Gastrocnemius medialis (tissue), 4 donors: ENCODE results near the gene PPM1L. TPM values are rescaled to one million over a fixed set of nuclear protein-coding genes. Genes with fewer than 3 reads are reported as not detected.

Source experiments
- ATAC-seq, 2 donors: fragments of 150-250 bp; one replicate each; pipeline ENCODE4 v1.9.1; 2016
- DNase-seq, 2 donors: peaks; one replicate each; pipeline ENCODE4 v3.0.0-alpha.2; 2019
- H3K27ac ChIP-seq, 4 donors: fragments of 200-600 bp; sonication (generic); 1 replicate in 1 of 4; 2 replicates in 3 of 4; pipeline ENCODE4 v1.5.1; 2016 to 2018; ENCODE audit warnings: mild to moderate bottlenecking in 2 of 4, moderate library complexity in 1 of 4
- H3K27me3 ChIP-seq, 3 donors: fragments of 200-600 bp; sonication (generic) in 2 of 3; 1 replicate in 1 of 3; 2 replicates in 2 of 3; pipeline versions ENCODE4 v1.5.1 to v1.6.0; 2016 to 2019; ENCODE audit warnings: mild to moderate bottlenecking in 1 of 3, moderate library complexity in 1 of 3
- H3K36me3 ChIP-seq, 2 donors: fragments of 200-600 bp; sonication (generic) in 1 of 2; one replicate each; pipeline ENCODE4 v1.5.1; 2017 to 2018
- H3K4me1 ChIP-seq, 2 donors: fragments of 200-600 bp; sonication (generic) in 1 of 2; one replicate each; pipeline ENCODE4 v1.5.1; 2016 to 2017; ENCODE audit warnings: mild to moderate bottlenecking in 2 of 2
- H3K4me3 ChIP-seq, 4 donors: fragments of 200-600 bp; sonication (generic) in 3 of 4; 1 replicate in 1 of 4; 2 replicates in 3 of 4; pipeline ENCODE4 v1.5.1; 2016 to 2019; ENCODE audit warnings: mild to moderate bottlenecking in 2 of 4
- H3K9me3 ChIP-seq, 3 donors: fragments of 200-600 bp; sonication (generic) in 2 of 3; 1 replicate in 1 of 3; 2 replicates in 2 of 3; pipeline ENCODE4 v1.5.1; 2016 to 2019
- CTCF ChIP-seq, 5 experiments: fragments of 450-650 bp in 3 of 5; fragments of 200-600 bp in 2 of 5; sonication (generic) in 2 of 5; IDR thresholded peaks in 4 of 5; conservative IDR thresholded peaks in 1 of 5; 1 replicate in 4 of 5; 2 replicates in 1 of 5; pipeline ENCODE4 v1.5.1; 2016 to 2019; ENCODE audit warnings: antibody characterized with exemption in 5 of 5, mild to moderate bottlenecking in 3 of 5, moderate library complexity in 3 of 5
- POLR2A ChIP-seq, 2 donors: fragments of 450-650 bp; IDR thresholded peaks; one replicate each; pipeline ENCODE4 v1.6.1; 2017; ENCODE audit warnings: antibody characterized with exemption in 2 of 2, mild to moderate bottlenecking in 2 of 2, moderate library complexity in 2 of 2
- in situ Hi-C, 4 donors: fragments of 200-750 bp; cut with MboI; loops; one replicate each; pipeline versions ENCODE4 v1.15.0 to v1.8.0; 2017; ENCODE audit warnings: low sequenced_read_pairs in 4 of 4
- intact Hi-C: fragments of 100-400 bp; cut with DNase I; formaldehyde crosslinking; loops from one replicate; pipeline ENCODE4 v1.15.1; 2023; ENCODE audit warnings: low total_unique reads
- total RNA-seq, 4 donors: library from RNA; depleted of rRNA; stranded (reverse); fragments of >200 nt; gene quantifications; one replicate each; pipeline versions ENCODE4 v1.1.0 to v1.2.3, GENCODE V29; 2016

PPM1L gene
- total RNA-seq, 4 donors from 2014 or later: 85.0 to 243 (median 122) TPM

GRCh38 chr3:160773722-160774121 lies 17.7 kb downstream of the PPM1L start:
- no peaks in the 10 kb centered on the region for H3K9me3 ChIP-seq
- no peaks in the 10 kb centered on the region for H3K36me3 ChIP-seq
- in situ Hi-C loops: no loop called here
- no peak for ATAC-seq
- no peaks in the 10 kb centered on the region for H3K27me3 ChIP-seq
- TF ChIP-seq CTCF (IDR thresholded peaks at IDR 0.05 in 4 of 5, conservative IDR thresholded peaks at IDR 0.05 in 1 of 5) (no peak), POLR2A (IDR thresholded peaks at IDR 0.05) (no peak)
- no peak overlapping the region for H3K27ac ChIP-seq
- no peak overlapping the region for H3K4me3 ChIP-seq
- DNase-seq: no peak
- peaks cover 67 to 69% of the 10 kb centered on the region in 2 donors for H3K4me1 ChIP-seq
- intact Hi-C loops: no loop called here

GRCh38 chr3:160774172-160774571 lies 18.1 kb downstream of the PPM1L start:
- Histone ChIP-seq H3K27me3 (no peaks in the 10 kb centered on the region), H3K4me3 (no peak overlapping the region), H3K9me3 (no peaks in the 10 kb centered on the region), H3K4me1 (peaks cover 68 to 69% of the 10 kb centered on the region in 2 donors), H3K36me3 (no peaks in the 10 kb centered on the region), H3K27ac (no peak overlapping the region)
- ATAC-seq (no peak), DNase-seq (no peak)
- TF ChIP-seq CTCF (IDR thresholded peaks at IDR 0.05 in 4 of 5, conservative IDR thresholded peaks at IDR 0.05 in 1 of 5) (no peak), POLR2A (IDR thresholded peaks at IDR 0.05) (no peak)
- intact Hi-C loops (no loop called here), in situ Hi-C loops (no loop called here)

- in situ Hi-C loops (no loop called here), intact Hi-C loops (no loop called here)
- no peak overlapping the region for H3K4me3 ChIP-seq
- TF ChIP-seq CTCF (IDR thresholded peaks at IDR 0.05 in 4 of 5, conservative IDR thresholded peaks at IDR 0.05 in 1 of 5): no peak
- no peak for TF ChIP-seq POLR2A (IDR thresholded peaks at IDR 0.05)
- H3K4me1 ChIP-seq: peaks cover 60 to 70% of the 10 kb centered on the region in 2 donors
- H3K36me3 ChIP-seq: no peaks in the 10 kb centered on the region
- DNase-seq: no peak
- H3K9me3 ChIP-seq: no peaks in the 10 kb centered on the region
- H3K27ac ChIP-seq: peak overlapping the region in 3 of 4 donors; percentile 11 to 24 (median 16)
- ATAC-seq: no peak
- H3K27me3 ChIP-seq: no peaks in the 10 kb centered on the region
Measured at GRCh38 chr3:160778480-160778879, 22.4 kb downstream of the PPM1L start.

GRCh38 chr3:160779040-160779439 lies 23.0 kb downstream of the PPM1L start:
- no peak for DNase-seq
- TF ChIP-seq CTCF (IDR thresholded peaks at IDR 0.05 in 4 of 5, conservative IDR thresholded peaks at IDR 0.05 in 1 of 5) (no peak), POLR2A (IDR thresholded peaks at IDR 0.05) (no peak)
- in situ Hi-C loops: no loop called here
- Histone ChIP-seq H3K27ac (peak overlapping the region in 3 of 4 donors; percentile 4 to 16 (median 11)), H3K27me3 (no peaks in the 10 kb centered on the region), H3K4me3 (no peak overlapping the region), H3K9me3 (no peaks in the 10 kb centered on the region), H3K4me1 (peaks cover 57 to 64% of the 10 kb centered on the region in 2 donors), H3K36me3 (no peaks in the 10 kb centered on the region)
- ATAC-seq: no peak
- intact Hi-C loops: no loop called here

GRCh38 chr3:160780245-160780644 lies 24.2 kb downstream of the PPM1L start:
- Histone ChIP-seq H3K4me1 (peaks cover 52 to 66% of the 10 kb centered on the region in 2 donors), H3K36me3 (no peaks in the 10 kb centered on the region), H3K27me3 (no peaks in the 10 kb centered on the region), H3K4me3 (no peak overlapping the region), H3K27ac (peak overlapping the region in 1 of 4 donors; percentile 13), H3K9me3 (no peaks in the 10 kb centered on the region)
- intact Hi-C loops: no loop called here
- in situ Hi-C loops: no loop called here
- ATAC-seq: no peak
- no peak for TF ChIP-seq POLR2A (IDR thresholded peaks at IDR 0.05)
- TF ChIP-seq CTCF (IDR thresholded peaks at IDR 0.05 in 4 of 5, conservative IDR thresholded peaks at IDR 0.05 in 1 of 5): no peak
- DNase-seq: no peak
